ENCODE measurements around the gene DAG1. TPM values are rescaled to one million over a fixed set of nuclear protein-coding genes. Genes with fewer than 3 reads are reported as not detected.

Gene DAG1
- total RNA-seq, 2 donors from 2014 or later: 22.0 to 27.8 TPM

DNA sequence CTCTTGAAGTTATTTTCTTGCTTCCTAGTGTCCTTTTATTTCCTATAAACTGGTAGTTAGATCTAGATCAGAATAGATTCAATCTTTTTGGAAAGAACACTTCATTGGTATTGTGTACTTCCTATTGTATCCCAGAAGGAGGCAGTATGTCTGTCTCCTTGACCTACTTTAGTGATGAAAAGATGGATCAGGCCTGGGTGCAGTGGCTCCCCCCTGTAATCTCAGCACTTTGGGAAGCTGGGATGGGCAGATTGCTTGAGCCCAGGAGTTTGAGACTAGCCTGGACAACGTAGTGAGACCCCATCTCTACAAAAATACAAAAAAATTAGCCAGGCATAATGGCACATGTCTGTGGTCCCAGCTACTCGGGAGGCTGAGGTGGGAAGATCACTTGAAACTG, 96.2 kb downstream of the DAG1 start:
- Mint-ChIP-seq H3K27me3 (peaks cover 5 to 16% of the 10 kb centered on the region in 2 donors), H3K4me3 (no peak overlapping the region), H3K27ac (no peak overlapping the region), H3K4me1 (ENCODE audit: low read depth in 2 of 2) (no peaks in the 10 kb centered on the region), H3K36me3 (no peaks in the 10 kb centered on the region), H3K9me3 (no peaks in the 10 kb centered on the region)
- ATAC-seq: no peak
- no peak for DNase-seq (ENCODE audit: low spot score)

DNA sequence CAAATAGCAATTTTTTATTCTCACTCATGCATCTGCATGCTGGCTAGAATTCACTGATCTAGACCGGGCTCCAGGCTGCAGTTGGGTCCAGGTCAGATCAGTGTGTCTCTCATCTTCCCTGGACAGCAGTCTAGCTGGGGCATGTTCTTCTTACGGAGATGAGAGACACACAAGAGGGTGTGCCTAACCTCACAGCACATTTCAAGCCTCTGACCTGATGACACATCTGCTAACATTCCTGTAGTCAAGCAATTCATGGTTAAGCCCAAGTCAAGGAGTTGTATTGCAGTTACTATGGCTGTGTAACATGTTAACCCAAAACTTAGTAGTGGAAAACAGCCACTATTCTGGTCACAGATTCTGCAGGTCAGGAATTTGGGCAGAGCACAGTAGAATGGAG, 97.3 kb downstream of the DAG1 start:
- H3K27me3 Mint-ChIP-seq: peaks cover 5 to 10% of the 10 kb centered on the region in 2 donors
- no peaks in the 10 kb centered on the region for H3K36me3 Mint-ChIP-seq
- H3K4me3 Mint-ChIP-seq: no peak overlapping the region
- no peak for ATAC-seq
- no peak overlapping the region for H3K27ac Mint-ChIP-seq
- no peak for DNase-seq (ENCODE audit: low spot score)
- H3K4me1 Mint-ChIP-seq (ENCODE audit: low read depth in 2 of 2): no peaks in the 10 kb centered on the region
- H3K9me3 Mint-ChIP-seq: no peaks in the 10 kb centered on the region

DNA sequence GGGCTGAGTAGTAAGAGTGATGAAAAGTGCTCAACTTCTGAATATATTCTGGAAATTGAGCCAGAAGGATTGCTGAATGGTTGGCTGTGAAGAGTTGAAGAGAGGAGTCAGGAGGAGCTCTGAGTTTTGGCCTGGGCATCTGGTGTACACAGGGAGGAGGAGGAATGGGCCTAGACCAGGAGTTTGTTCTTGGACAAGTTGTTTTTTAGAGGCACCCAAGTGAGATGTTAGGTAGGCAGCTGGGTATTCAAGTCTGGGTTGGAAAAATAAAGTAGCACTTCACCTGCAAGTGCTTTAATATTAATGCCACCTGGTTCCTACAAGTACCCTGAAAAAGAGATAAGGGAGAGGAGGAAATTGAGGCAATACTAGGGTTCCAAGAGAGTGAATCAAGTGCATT, 98.9 kb downstream of the DAG1 start:
- no peak overlapping the region for H3K27ac Mint-ChIP-seq

DNA sequence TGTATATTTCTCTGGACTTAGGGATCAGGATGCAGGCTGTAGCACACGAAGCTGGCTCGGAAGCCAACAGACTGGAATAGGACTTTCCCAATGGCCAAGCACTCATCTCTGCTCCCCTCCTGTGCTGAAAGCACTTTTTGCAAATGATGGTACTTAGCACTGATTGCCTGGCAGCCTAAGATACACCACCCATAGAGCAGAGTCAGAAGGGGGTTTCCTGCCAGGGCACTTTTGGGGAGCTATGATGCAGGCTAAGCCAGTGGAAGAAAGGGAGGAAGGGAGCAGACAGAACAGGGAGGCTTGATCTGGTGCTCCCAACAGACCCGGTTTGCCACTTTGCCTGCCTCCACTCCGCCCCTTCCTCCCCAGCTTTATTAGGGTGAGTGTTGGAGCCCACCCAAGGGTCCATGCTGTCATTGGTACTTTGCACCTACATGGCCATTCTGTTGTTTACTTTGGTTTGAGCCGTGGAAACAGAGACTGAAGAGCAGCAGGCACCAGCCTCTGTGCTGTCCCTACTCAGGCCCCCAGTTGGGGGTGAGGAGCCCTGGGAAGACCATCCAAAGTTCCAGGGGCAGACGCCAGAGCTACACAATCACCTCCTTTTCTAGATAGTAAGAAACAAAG, 100.1 kb downstream of the DAG1 start:
- Mint-ChIP-seq H3K27me3 (peaks cover 0 to 6% of the 10 kb centered on the region in 2 donors), H3K27ac (no peak overlapping the region), H3K4me3 (no peak overlapping the region), H3K9me3 (no peaks in the 10 kb centered on the region), H3K4me1 (ENCODE audit: low read depth in 2 of 2) (no peaks in the 10 kb centered on the region), H3K36me3 (no peaks in the 10 kb centered on the region)
- ATAC-seq (no peak), DNase-seq (ENCODE audit: low spot score) (no peak)

More for the DNA sequence above, 98.9 kb downstream of the DAG1 start:
- Mint-ChIP-seq H3K4me3 (no peak overlapping the region), H3K36me3 (no peaks in the 10 kb centered on the region), H3K9me3 (no peaks in the 10 kb centered on the region), H3K4me1 (ENCODE audit: low read depth in 2 of 2) (no peaks in the 10 kb centered on the region), H3K27me3 (peaks cover under 1 to 6% of the 10 kb centered on the region in 2 donors)
- ATAC-seq (no peak), DNase-seq (ENCODE audit: low spot score) (no peak)

DNA sequence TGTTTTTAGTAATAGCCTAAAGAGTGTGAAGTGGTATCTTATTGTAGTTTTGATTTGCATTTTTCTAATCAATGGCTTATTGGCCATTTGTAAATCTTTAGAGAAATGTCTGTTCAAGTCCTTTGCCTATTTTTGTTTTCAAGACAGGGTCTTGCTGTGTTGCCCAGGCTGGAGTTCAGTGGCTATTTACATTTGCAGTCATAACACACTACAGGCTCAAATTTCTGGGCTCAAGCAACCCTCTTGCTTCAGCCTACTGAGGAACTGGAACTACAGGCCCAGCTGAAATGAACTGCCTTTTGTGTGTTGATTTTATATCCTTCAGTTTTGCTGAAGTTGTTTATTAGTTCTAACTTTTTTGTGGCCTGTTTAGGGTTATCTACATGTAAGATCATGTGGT, 112.1 kb downstream of the DAG1 start:
- DNase-seq (ENCODE audit: low spot score) (no peak), ATAC-seq (no peak)
- Mint-ChIP-seq H3K36me3 (no peaks in the 10 kb centered on the region), H3K4me1 (ENCODE audit: low read depth in 2 of 2) (peaks cover 0 to under 1% of the 10 kb centered on the region in 2 donors), H3K27me3 (peaks cover 9 to 16% of the 10 kb centered on the region in 2 donors), H3K27ac (no peak overlapping the region), H3K4me3 (no peak overlapping the region), H3K9me3 (no peaks in the 10 kb centered on the region)

Other genes with a start within 250 kb of the DAG1 start
- gene C3orf62, start 193.0 kb upstream of the DAG1 start, total RNA-seq: 10 to 100 TPM; 10.7 to 18.1 TPM
- gene USP4, start 130.2 kb upstream of the DAG1 start, total RNA-seq: 100 to 1,000 TPM in 1 of 2 donors, 10 to 100 TPM in 1; 90.9 to 105 TPM
- 100 to 1,000 TPM in 1 of 2 donors, 10 to 100 TPM in 1; 95.4 to 107 TPM for gene GPX1, start 111.9 kb upstream of the DAG1 start, total RNA-seq
- 100 to 1,000 TPM; 436 to 448 TPM for gene RHOA, start 58.3 kb upstream of the DAG1 start, total RNA-seq
- gene TCTA, start 57.8 kb upstream of the DAG1 start, total RNA-seq: 10 to 100 TPM; 20.5 to 21.1 TPM
- gene AMT, start 47.8 kb upstream of the DAG1 start, total RNA-seq: 1 to 10 TPM; 4.4 to 6.0 TPM
- gene NICN1, start 40.9 kb upstream of the DAG1 start, total RNA-seq: 10 to 100 TPM; 10.6 to 14.9 TPM
- under 1 TPM; 0.39 to 0.59 TPM for gene BSN, start 84.2 kb downstream of the DAG1 start, total RNA-seq
- gene APEH, start 204.1 kb downstream of the DAG1 start, total RNA-seq: 100 to 1,000 TPM; 134 to 235 TPM
- 1 to 10 TPM; 4.2 to 6.8 TPM for gene MST1, start 219.2 kb downstream of the DAG1 start, total RNA-seq
- 10 to 100 TPM; 45.6 to 67.9 TPM for gene RNF123, start 219.3 kb downstream of the DAG1 start, total RNA-seq
- 1 to 10 TPM; 1.0 to 2.0 TPM for gene AMIGO3, start 249.4 kb downstream of the DAG1 start, total RNA-seq